Measurements from ENCODE around the gene POMGNT2.

POMGNT2 gene

GRCh38 chr3:43090238-43090637 lies 15.6 kb downstream of the POMGNT2 start:
- H3K9me2 ChIP-seq (replicated peaks; ENCODE audit: low read depth, low read length): no peaks in the 10 kb centered on the region
- H3K9ac ChIP-seq (ENCODE audit: low read depth, low read length, poor library complexity, severe bottlenecking): no peak overlapping the region
- H3K27me3 ChIP-seq (ENCODE audit: insufficient read depth, low read length, poor library complexity, severe bottlenecking): no peaks in the 10 kb centered on the region
- no peaks in the 10 kb centered on the region for H3F3A ChIP-seq (ENCODE audit: low read depth)
- no peak overlapping the region for H2AFZ ChIP-seq (ENCODE audit: low read length)
- peaks cover 6% of the 10 kb centered on the region for H3K4me1 ChIP-seq (ENCODE audit: insufficient read depth, low read length, poor library complexity, severe bottlenecking)
- TF ChIP-seq EZH2phosphoT487 (IDR thresholded peaks at IDR 0.05; ENCODE audit: borderline replicate concordance) (no peak), CTCF (conservative IDR thresholded peaks at IDR 0.05; ENCODE audit: low read length) (no peak)
- no peaks in the 10 kb centered on the region for H3K9me3 ChIP-seq (ENCODE audit: insufficient read depth, low read depth, low read length)
- H3K36me3 ChIP-seq (ENCODE audit: insufficient read depth, low read length): no peaks in the 10 kb centered on the region
- H3K79me2 ChIP-seq (ENCODE audit: insufficient read depth, low read length): no peaks in the 10 kb centered on the region
- H4K20me1 ChIP-seq (ENCODE audit: insufficient read depth, low read length, poor library complexity, severe bottlenecking): no peaks in the 10 kb centered on the region
- H3K4me3 ChIP-seq (ENCODE audit: low read length, poor library complexity, severe bottlenecking): no peak overlapping the region
- no peak overlapping the region for H3K4me2 ChIP-seq (ENCODE audit: low read depth, low read length, poor library complexity, severe bottlenecking)

GRCh38 chr3:43089081-43089480 lies 16.8 kb downstream of the POMGNT2 start:
- no peak overlapping the region for H3K4me3 ChIP-seq (ENCODE audit: low read length, poor library complexity, severe bottlenecking)
- no peaks in the 10 kb centered on the region for H3K79me2 ChIP-seq (ENCODE audit: insufficient read depth, low read length)
- H3K36me3 ChIP-seq (ENCODE audit: insufficient read depth, low read length): no peaks in the 10 kb centered on the region
- TF ChIP-seq CTCF (conservative IDR thresholded peaks at IDR 0.05; ENCODE audit: low read length) (no peak), EZH2phosphoT487 (IDR thresholded peaks at IDR 0.05; ENCODE audit: borderline replicate concordance) (no peak)
- no peaks in the 10 kb centered on the region for H3F3A ChIP-seq (ENCODE audit: low read depth)
- H3K9ac ChIP-seq (ENCODE audit: low read depth, low read length, poor library complexity, severe bottlenecking): no peak overlapping the region
- no peaks in the 10 kb centered on the region for H3K9me3 ChIP-seq (ENCODE audit: insufficient read depth, low read depth, low read length)
- no peaks in the 10 kb centered on the region for H4K20me1 ChIP-seq (ENCODE audit: insufficient read depth, low read length, poor library complexity, severe bottlenecking)
- no peak overlapping the region for H3K4me2 ChIP-seq (ENCODE audit: low read depth, low read length, poor library complexity, severe bottlenecking)
- H3K9me2 ChIP-seq (replicated peaks; ENCODE audit: low read depth, low read length): no peaks in the 10 kb centered on the region
- peaks cover 6% of the 10 kb centered on the region for H3K4me1 ChIP-seq (ENCODE audit: insufficient read depth, low read length, poor library complexity, severe bottlenecking)
- no peaks in the 10 kb centered on the region for H3K27me3 ChIP-seq (ENCODE audit: insufficient read depth, low read length, poor library complexity, severe bottlenecking)
- H2AFZ ChIP-seq (ENCODE audit: low read length): no peak overlapping the region

- H3K79me2 ChIP-seq (ENCODE audit: insufficient read depth, low read length): no peaks in the 10 kb centered on the region
- no peaks in the 10 kb centered on the region for H4K20me1 ChIP-seq (ENCODE audit: insufficient read depth, low read length, poor library complexity, severe bottlenecking)
- H3K9me3 ChIP-seq (ENCODE audit: insufficient read depth, low read depth, low read length): no peaks in the 10 kb centered on the region
- H3K4me1 ChIP-seq (ENCODE audit: insufficient read depth, low read length, poor library complexity, severe bottlenecking): peaks cover 6% of the 10 kb centered on the region
- H3K27me3 ChIP-seq (ENCODE audit: insufficient read depth, low read length, poor library complexity, severe bottlenecking): no peaks in the 10 kb centered on the region
- H3K4me3 ChIP-seq (ENCODE audit: low read length, poor library complexity, severe bottlenecking): no peak overlapping the region
- no peak for TF ChIP-seq EZH2phosphoT487 (IDR thresholded peaks at IDR 0.05; ENCODE audit: borderline replicate concordance)
- peak; percentile 52 for TF ChIP-seq CTCF (conservative IDR thresholded peaks at IDR 0.05; ENCODE audit: low read length)
- no peaks in the 10 kb centered on the region for H3K9me2 ChIP-seq (replicated peaks; ENCODE audit: low read depth, low read length)
- no peak overlapping the region for H3K9ac ChIP-seq (ENCODE audit: low read depth, low read length, poor library complexity, severe bottlenecking)
- no peak overlapping the region for H2AFZ ChIP-seq (ENCODE audit: low read length)
- H3F3A ChIP-seq (ENCODE audit: low read depth): no peaks in the 10 kb centered on the region
- H3K36me3 ChIP-seq (ENCODE audit: insufficient read depth, low read length): no peaks in the 10 kb centered on the region
- H3K4me2 ChIP-seq (ENCODE audit: low read depth, low read length, poor library complexity, severe bottlenecking): no peak overlapping the region
These were observed 18.6 kb downstream of the POMGNT2 start for GRCh38 chr3:43087249-43087776.
